Activated T-cell treated with anti-CD3 and anti-CD28 coated beads, Interleukin-2, amount 50 U/mL, for 24 hours (primary cell): ENCODE measurements around the gene WDPCP.
"Not testable (repeated sequence)": the region's sequence is repeated elsewhere in the genome, so short reads cannot be mapped to it uniquely, and the experiment has no call there.

Experiments used
- DNase-seq: peaks from one replicate; pipeline ENCODE4 v3.0.0-alpha.2; 2020
- H3K27ac Mint-ChIP-seq: 2 replicates; pipeline ENCODE4 v1.8.0; 2020; ENCODE audit warnings: mild to moderate bottlenecking, mixed read lengths
- H3K27me3 Mint-ChIP-seq: 2 replicates; pipeline ENCODE4 v1.8.0; 2020; ENCODE audit warnings: mixed read lengths
- H3K36me3 Mint-ChIP-seq: 2 replicates; pipeline ENCODE4 v1.8.0; 2020; ENCODE audit warnings: low read depth, mixed read lengths
- H3K4me1 Mint-ChIP-seq: 2 replicates; pipeline ENCODE4 v1.8.0; 2020; ENCODE audit warnings: low read depth, mixed read lengths
- H3K4me3 Mint-ChIP-seq: 2 replicates; pipeline ENCODE4 v1.8.0; 2020; ENCODE audit warnings: mild to moderate bottlenecking, moderate library complexity, mixed read lengths
- H3K9me3 Mint-ChIP-seq: 2 replicates; pipeline ENCODE4 v1.8.0; 2020; ENCODE audit warnings: mixed read lengths

The WDPCP gene

GRCh38 chr2:63576546-63576945 is 11.7 kb downstream of the WDPCP start:
- Mint-ChIP-seq H3K27ac (no peak overlapping the region), H3K36me3 (peaks cover 11% of the 10 kb centered on the region), H3K9me3 (peaks cover 6% of the 10 kb centered on the region), H3K4me1 (peaks cover 4% of the 10 kb centered on the region), H3K27me3 (no peaks in the 10 kb centered on the region), H3K4me3 (no peak overlapping the region)
- DNase-seq = no peak

GRCh38 chr2:63573726-63574345 is 14.4 kb downstream of the WDPCP start:
- H3K4me3 Mint-ChIP-seq, H3K27ac Mint-ChIP-seq, DNase-seq, H3K27me3 Mint-ChIP-seq, H3K4me1 Mint-ChIP-seq: not testable (repeated sequence)
- H3K9me3 Mint-ChIP-seq = peaks cover 16% of the 10 kb centered on the region
- H3K36me3 Mint-ChIP-seq = peaks cover 30% of the 10 kb centered on the region

- not testable (repeated sequence) for H3K27me3 Mint-ChIP-seq, DNase-seq, H3K27ac Mint-ChIP-seq, H3K4me3 Mint-ChIP-seq, H3K4me1 Mint-ChIP-seq
- H3K9me3 Mint-ChIP-seq = peaks cover 23% of the 10 kb centered on the region
- peaks cover 37% of the 10 kb centered on the region for H3K36me3 Mint-ChIP-seq
Observed at GRCh38 chr2:63573026-63573425, 15.3 kb downstream of the WDPCP start.

GRCh38 chr2:63572001-63572400 is 16.3 kb downstream of the WDPCP start:
- Mint-ChIP-seq H3K27ac (no peak overlapping the region), H3K27me3 (no peaks in the 10 kb centered on the region), H3K36me3 (peaks cover 44% of the 10 kb centered on the region), H3K9me3 (peaks cover 29% of the 10 kb centered on the region), H3K4me1 (no peaks in the 10 kb centered on the region), H3K4me3 (no peak overlapping the region)
- DNase-seq = no peak

GRCh38 chr2:63571291-63571690 is 17.0 kb downstream of the WDPCP start:
- Mint-ChIP-seq H3K36me3 (peaks cover 48% of the 10 kb centered on the region), H3K27me3 (no peaks in the 10 kb centered on the region), H3K27ac (no peak overlapping the region), H3K9me3 (peaks cover 33% of the 10 kb centered on the region), H3K4me1 (no peaks in the 10 kb centered on the region), H3K4me3 (no peak overlapping the region)
- no peak for DNase-seq

GRCh38 chr2:63569740-63570139 is 18.5 kb downstream of the WDPCP start:
- H3K9me3 Mint-ChIP-seq = peaks cover 37% of the 10 kb centered on the region
- no peak for DNase-seq
- no peaks in the 10 kb centered on the region for H3K27me3 Mint-ChIP-seq
- H3K36me3 Mint-ChIP-seq = peaks cover 56% of the 10 kb centered on the region
- H3K27ac Mint-ChIP-seq = no peak overlapping the region
- no peak overlapping the region for H3K4me3 Mint-ChIP-seq
- no peaks in the 10 kb centered on the region for H3K4me1 Mint-ChIP-seq

- Mint-ChIP-seq H3K27ac (no peak overlapping the region), H3K4me1 (peaks cover 7% of the 10 kb centered on the region), H3K4me3 (no peak overlapping the region), H3K27me3 (no peaks in the 10 kb centered on the region), H3K36me3 (peaks cover 67% of the 10 kb centered on the region), H3K9me3 (peaks cover 31% of the 10 kb centered on the region)
- no peak for DNase-seq
Observed at GRCh38 chr2:63562751-63563150, 25.5 kb downstream of the WDPCP start.

GRCh38 chr2:63558922-63559321 is 29.4 kb downstream of the WDPCP start:
- peaks cover 14% of the 10 kb centered on the region for H3K4me1 Mint-ChIP-seq
- DNase-seq, H3K27ac Mint-ChIP-seq, H3K4me3 Mint-ChIP-seq, H3K27me3 Mint-ChIP-seq: not testable (repeated sequence)
- H3K36me3 Mint-ChIP-seq = peaks cover 73% of the 10 kb centered on the region
- H3K9me3 Mint-ChIP-seq = peaks cover 30% of the 10 kb centered on the region

- H3K36me3 Mint-ChIP-seq = peaks cover 68% of the 10 kb centered on the region
- not testable (repeated sequence) for H3K4me3 Mint-ChIP-seq, H3K27me3 Mint-ChIP-seq, DNase-seq, H3K27ac Mint-ChIP-seq
- peaks cover 14% of the 10 kb centered on the region for H3K4me1 Mint-ChIP-seq
- H3K9me3 Mint-ChIP-seq = peaks cover 30% of the 10 kb centered on the region
Observed at GRCh38 chr2:63557819-63558218, 30.5 kb downstream of the WDPCP start.

GRCh38 chr2:63555931-63556330 is 32.3 kb downstream of the WDPCP start:
- H3K36me3 Mint-ChIP-seq = peaks cover 58% of the 10 kb centered on the region
- H3K4me3 Mint-ChIP-seq = no peak overlapping the region
- no peak for DNase-seq

GRCh38 chr2:63555299-63555698 is 33.0 kb downstream of the WDPCP start:
- Mint-ChIP-seq H3K27me3 (no peaks in the 10 kb centered on the region), H3K4me1 (peaks cover 11% of the 10 kb centered on the region), H3K9me3 (peaks cover 25% of the 10 kb centered on the region), H3K4me3 (no peak overlapping the region), H3K36me3 (peaks cover 52% of the 10 kb centered on the region), H3K27ac (no peak overlapping the region)
- no peak for DNase-seq

More at GRCh38 chr2:63555931-63556330, 32.3 kb downstream of the WDPCP start:
- Mint-ChIP-seq H3K9me3 (peaks cover 25% of the 10 kb centered on the region), H3K27me3 (no peaks in the 10 kb centered on the region), H3K4me1 (peaks cover 10% of the 10 kb centered on the region), H3K27ac (no peak overlapping the region)

GRCh38 chr2:63553049-63553448 is 35.2 kb downstream of the WDPCP start:
- peaks cover 13% of the 10 kb centered on the region for H3K4me1 Mint-ChIP-seq
- H3K27ac Mint-ChIP-seq = no peak overlapping the region
- H3K9me3 Mint-ChIP-seq = peaks cover 14% of the 10 kb centered on the region
- no peak for DNase-seq
- H3K27me3 Mint-ChIP-seq = no peaks in the 10 kb centered on the region
- H3K36me3 Mint-ChIP-seq = peaks cover 34% of the 10 kb centered on the region
- H3K4me3 Mint-ChIP-seq = no peak overlapping the region

GRCh38 chr2:63545023-63545422 is 43.3 kb downstream of the WDPCP start:
- DNase-seq = no peak
- H3K4me1 Mint-ChIP-seq = no peaks in the 10 kb centered on the region
- peaks cover 8% of the 10 kb centered on the region for H3K9me3 Mint-ChIP-seq
- H3K4me3 Mint-ChIP-seq = no peak overlapping the region
- no peaks in the 10 kb centered on the region for H3K27me3 Mint-ChIP-seq
- H3K36me3 Mint-ChIP-seq = peaks cover 5% of the 10 kb centered on the region
- H3K27ac Mint-ChIP-seq = no peak overlapping the region

- Mint-ChIP-seq H3K4me1 (no peaks in the 10 kb centered on the region), H3K9me3 (peaks cover 8% of the 10 kb centered on the region), H3K27me3 (no peaks in the 10 kb centered on the region), H3K4me3 (no peak overlapping the region), H3K27ac (no peak overlapping the region), H3K36me3 (peaks cover 5% of the 10 kb centered on the region)
- DNase-seq = no peak
Observed at GRCh38 chr2:63544017-63544627, 44.2 kb downstream of the WDPCP start.

- H3K9me3 Mint-ChIP-seq = peaks cover 6% of the 10 kb centered on the region
- H3K27me3 Mint-ChIP-seq = no peaks in the 10 kb centered on the region
- no peak for DNase-seq
- H3K36me3 Mint-ChIP-seq = peaks cover 12% of the 10 kb centered on the region
- H3K4me3 Mint-ChIP-seq = no peak overlapping the region
- no peaks in the 10 kb centered on the region for H3K4me1 Mint-ChIP-seq
- no peak overlapping the region for H3K27ac Mint-ChIP-seq
Observed at GRCh38 chr2:63539416-63540162, 48.7 kb downstream of the WDPCP start.
